ENCODE measurements around the gene PKNOX1.

GRCh38 chr21:42964546-42965210 is 9.7 kb upstream of the PKNOX1 start:
- TF ChIP-seq, protein P1, sequence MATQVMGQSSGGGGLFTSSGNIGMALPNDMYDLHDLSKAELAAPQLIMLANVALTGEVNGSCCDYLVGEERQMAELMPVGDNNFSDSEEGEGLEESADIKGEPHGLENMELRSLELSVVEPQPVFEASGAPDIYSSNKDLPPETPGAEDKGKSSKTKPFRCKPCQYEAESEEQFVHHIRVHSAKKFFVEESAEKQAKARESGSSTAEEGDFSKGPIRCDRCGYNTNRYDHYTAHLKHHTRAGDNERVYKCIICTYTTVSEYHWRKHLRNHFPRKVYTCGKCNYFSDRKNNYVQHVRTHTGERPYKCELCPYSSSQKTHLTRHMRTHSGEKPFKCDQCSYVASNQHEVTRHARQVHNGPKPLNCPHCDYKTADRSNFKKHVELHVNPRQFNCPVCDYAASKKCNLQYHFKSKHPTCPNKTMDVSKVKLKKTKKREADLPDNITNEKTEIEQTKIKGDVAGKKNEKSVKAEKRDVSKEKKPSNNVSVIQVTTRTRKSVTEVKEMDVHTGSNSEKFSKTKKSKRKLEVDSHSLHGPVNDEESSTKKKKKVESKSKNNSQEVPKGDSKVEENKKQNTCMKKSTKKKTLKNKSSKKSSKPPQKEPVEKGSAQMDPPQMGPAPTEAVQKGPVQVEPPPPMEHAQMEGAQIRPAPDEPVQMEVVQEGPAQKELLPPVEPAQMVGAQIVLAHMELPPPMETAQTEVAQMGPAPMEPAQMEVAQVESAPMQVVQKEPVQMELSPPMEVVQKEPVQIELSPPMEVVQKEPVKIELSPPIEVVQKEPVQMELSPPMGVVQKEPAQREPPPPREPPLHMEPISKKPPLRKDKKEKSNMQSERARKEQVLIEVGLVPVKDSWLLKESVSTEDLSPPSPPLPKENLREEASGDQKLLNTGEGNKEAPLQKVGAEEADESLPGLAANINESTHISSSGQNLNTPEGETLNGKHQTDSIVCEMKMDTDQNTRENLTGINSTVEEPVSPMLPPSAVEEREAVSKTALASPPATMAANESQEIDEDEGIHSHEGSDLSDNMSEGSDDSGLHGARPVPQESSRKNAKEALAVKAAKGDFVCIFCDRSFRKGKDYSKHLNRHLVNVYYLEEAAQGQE (IDR thresholded peaks at IDR 0.05; ENCODE audit: unreplicated experiment): no peak
- TF ChIP-seq EZH2 (IDR thresholded peaks at IDR 0.05; ENCODE audit: low read depth, unreplicated experiment) (no peak), CTCF (conservative IDR thresholded peaks at IDR 0.05; ENCODE audit: low read depth in 2 of 2) (no peak), EZH2phosphoT487 (IDR thresholded peaks at IDR 0.05; ENCODE audit: unreplicated experiment) (no peak), POLR2AphosphoS5 (IDR thresholded peaks at IDR 0.05; ENCODE audit: low read depth) (no peak), JUNB (IDR thresholded peaks at IDR 0.05; ENCODE audit: unreplicated experiment) (no peak), ZNF114 (CRISPR knock-in tag; IDR thresholded peaks at IDR 0.05) (no peak), CREB1 (CRISPR knock-in tag; IDR thresholded peaks at IDR 0.05; ENCODE audit: low read depth) (no peak), NANOG (IDR thresholded peaks at IDR 0.05; ENCODE audit: borderline replicate concordance) (no peak), ZNF462 (CRISPR knock-in tag; IDR thresholded peaks at IDR 0.05) (no peak), STAT1 (IDR thresholded peaks at IDR 0.05; ENCODE audit: unreplicated experiment) (no peak), ZNF331 (CRISPR knock-in tag; IDR thresholded peaks at IDR 0.05; ENCODE audit: low read depth) (no peak)

All from GM23338 (cell line).